ENCODE results near the gene SMCO1. TPM values are rescaled to one million over a fixed set of nuclear protein-coding genes. Genes with fewer than 3 reads are reported as not detected.
A peak's percentile ranks its signal among the peaks of the same experiment; 100 is the strongest.
"Not testable (repeated sequence)": the region's sequence is repeated elsewhere in the genome, so short reads cannot be mapped to it uniquely, and the experiment has no call there.

The SMCO1 gene
- total RNA-seq, 1 donor from 2014 or later: not detected

DNA sequence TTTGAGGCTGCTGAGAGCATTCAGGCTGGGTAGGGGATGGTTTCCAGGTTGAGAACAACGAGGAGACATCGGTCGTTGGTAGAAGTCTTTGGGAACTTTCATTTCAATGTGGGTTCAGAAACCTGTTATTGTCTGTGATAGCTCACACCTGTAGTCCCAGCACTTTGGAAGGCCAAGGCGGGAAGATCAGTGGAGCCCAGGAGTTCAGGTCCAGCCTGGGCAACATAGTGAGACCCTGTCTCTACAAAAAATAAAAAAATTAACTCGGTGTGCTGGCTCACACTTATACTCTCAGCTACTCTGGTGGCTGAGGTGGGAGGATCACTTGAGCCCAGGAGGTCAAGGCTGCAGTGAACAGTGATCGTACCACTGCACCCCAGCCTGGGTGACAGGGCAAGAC is 10.6 kb downstream of the SMCO1 start:
- Mint-ChIP-seq H3K4me3 (ENCODE audit: unreplicated experiment) (no peak overlapping the region), H3K4me1 (ENCODE audit: unreplicated experiment) (peaks cover 20% of the 10 kb centered on the region), H3K36me3 (ENCODE audit: unreplicated experiment) (no peaks in the 10 kb centered on the region), H3K27ac (ENCODE audit: unreplicated experiment) (no peak overlapping the region), H3K9me3 (ENCODE audit: unreplicated experiment) (peaks cover 3% of the 10 kb centered on the region), H3K27me3 (ENCODE audit: unreplicated experiment) (no peaks in the 10 kb centered on the region)
- no peak for DNase-seq (ENCODE audit: extremely low spot score, unreplicated experiment)
- TF ChIP-seq, protein P1, sequence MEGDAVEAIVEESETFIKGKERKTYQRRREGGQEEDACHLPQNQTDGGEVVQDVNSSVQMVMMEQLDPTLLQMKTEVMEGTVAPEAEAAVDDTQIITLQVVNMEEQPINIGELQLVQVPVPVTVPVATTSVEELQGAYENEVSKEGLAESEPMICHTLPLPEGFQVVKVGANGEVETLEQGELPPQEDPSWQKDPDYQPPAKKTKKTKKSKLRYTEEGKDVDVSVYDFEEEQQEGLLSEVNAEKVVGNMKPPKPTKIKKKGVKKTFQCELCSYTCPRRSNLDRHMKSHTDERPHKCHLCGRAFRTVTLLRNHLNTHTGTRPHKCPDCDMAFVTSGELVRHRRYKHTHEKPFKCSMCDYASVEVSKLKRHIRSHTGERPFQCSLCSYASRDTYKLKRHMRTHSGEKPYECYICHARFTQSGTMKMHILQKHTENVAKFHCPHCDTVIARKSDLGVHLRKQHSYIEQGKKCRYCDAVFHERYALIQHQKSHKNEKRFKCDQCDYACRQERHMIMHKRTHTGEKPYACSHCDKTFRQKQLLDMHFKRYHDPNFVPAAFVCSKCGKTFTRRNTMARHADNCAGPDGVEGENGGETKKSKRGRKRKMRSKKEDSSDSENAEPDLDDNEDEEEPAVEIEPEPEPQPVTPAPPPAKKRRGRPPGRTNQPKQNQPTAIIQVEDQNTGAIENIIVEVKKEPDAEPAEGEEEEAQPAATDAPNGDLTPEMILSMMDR (IDR thresholded peaks at IDR 0.05): no peak

DNA sequence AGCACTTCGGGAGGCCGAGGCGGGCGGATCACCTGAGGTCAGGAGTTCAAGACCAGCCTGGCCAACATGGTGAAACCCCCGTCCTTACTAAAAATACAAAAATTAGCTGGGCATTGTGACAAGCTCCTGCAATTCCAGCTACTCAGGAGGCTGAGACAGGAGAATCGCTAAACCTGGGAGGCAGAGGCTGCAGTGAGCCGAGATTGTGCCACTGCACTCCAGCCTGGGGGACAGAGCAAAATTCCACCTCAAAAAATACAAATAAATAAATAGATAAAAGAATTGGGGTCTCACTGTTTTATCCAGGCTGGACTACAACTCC is 11.1 kb downstream of the SMCO1 start:
- not testable (repeated sequence) for H3K9me3 Mint-ChIP-seq (ENCODE audit: unreplicated experiment); H3K27me3 Mint-ChIP-seq (ENCODE audit: unreplicated experiment); DNase-seq (ENCODE audit: extremely low spot score, unreplicated experiment); H3K36me3 Mint-ChIP-seq (ENCODE audit: unreplicated experiment)
- Mint-ChIP-seq H3K27ac (ENCODE audit: unreplicated experiment) (peak overlapping the region; percentile 97), H3K4me3 (ENCODE audit: unreplicated experiment) (peak overlapping the region; percentile 98), H3K4me1 (ENCODE audit: unreplicated experiment) (peaks cover 25% of the 10 kb centered on the region)

DNA sequence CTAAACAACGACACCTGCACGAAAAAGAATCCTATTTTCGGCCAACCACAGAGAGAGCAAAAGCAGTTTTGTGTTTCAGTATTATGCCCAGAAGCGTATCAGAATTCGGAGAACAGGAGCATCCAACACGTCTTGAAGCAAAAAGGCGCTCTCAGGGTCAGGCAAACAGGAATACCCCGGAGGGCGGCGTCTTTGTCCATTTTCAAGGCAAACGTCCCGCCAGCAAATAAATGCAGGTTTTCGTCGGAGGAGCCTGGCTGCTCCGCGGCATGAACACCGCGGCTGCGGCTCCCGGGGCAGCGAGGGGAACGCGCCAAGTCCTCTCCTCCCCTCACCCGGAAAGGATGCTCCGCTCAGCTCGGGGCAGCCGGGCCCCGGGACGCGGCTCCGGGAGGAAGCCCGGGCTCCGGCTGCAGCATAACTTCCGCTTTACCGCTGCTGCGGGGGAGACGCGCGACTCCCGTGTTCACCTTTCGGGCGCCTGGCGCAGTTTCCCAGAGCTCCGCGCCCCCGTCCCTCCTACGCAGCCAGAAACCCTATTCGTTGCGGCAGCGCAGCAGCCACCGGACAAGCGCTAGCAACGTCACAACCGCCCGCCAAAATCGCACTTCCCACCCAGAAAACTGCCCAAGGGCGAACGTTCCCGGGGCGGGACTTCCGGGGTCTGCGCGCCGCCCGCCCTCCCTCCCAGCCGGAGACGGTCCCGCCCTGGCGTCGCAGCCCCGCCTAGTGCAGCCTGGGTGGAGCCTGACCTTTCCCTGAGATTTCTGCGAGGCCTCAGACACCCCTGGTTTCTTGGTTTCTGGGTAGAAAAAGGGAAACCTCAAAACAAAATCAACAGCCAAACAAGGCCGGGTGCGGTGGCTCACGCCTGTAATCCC is 11.7 kb downstream of the SMCO1 start, which contains the start of gene RNF168:
RNF168 (minus strand) TSS at position 573 of the 881 bp plus-strand sequence. CDS start 595 bp downstream, outside the sequence.
- Mint-ChIP-seq H3K36me3 (ENCODE audit: unreplicated experiment) (no peaks in the 10 kb centered on the region), H3K27ac (ENCODE audit: unreplicated experiment) (peak within 1 kb of the TSS; percentile 97), H3K4me1 (ENCODE audit: unreplicated experiment) (peaks cover 27% of the 10 kb centered on the region), H3K27me3 (ENCODE audit: unreplicated experiment) (no peaks in the 10 kb centered on the region), H3K9me3 (ENCODE audit: unreplicated experiment) (peaks cover 3% of the 10 kb centered on the region), H3K4me3 (ENCODE audit: unreplicated experiment) (peak within 1 kb of the TSS; percentile 98)
- DNase-seq (ENCODE audit: extremely low spot score, unreplicated experiment): peak; percentile 96
- TF ChIP-seq, protein P1 (IDR thresholded peaks at IDR 0.05): no peak

DNA sequence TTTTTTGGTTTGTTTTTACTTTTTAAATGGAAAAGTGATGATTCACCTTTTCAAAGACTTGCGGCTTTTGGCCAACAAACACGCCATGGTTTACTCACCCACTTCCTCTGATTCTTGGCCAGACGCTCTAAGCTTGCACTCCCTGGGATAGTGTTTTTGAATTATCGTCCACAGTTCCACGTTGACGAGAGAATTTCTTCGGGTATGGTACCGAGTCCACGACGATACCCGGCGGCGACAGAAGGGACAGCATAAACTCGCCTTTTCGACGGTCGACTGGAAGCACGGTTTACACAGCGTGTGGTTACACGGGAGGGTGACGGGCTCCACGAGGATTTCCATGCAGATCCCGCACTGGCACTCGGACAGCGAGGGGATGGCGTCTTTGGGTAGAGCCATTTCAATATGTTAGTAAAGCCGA is 12.4 kb downstream of the SMCO1 start:
- peaks cover under 1% of the 10 kb centered on the region for H3K36me3 Mint-ChIP-seq (ENCODE audit: unreplicated experiment)
- peaks cover 26% of the 10 kb centered on the region for H3K4me1 Mint-ChIP-seq (ENCODE audit: unreplicated experiment)
- TF ChIP-seq, protein P1 (IDR thresholded peaks at IDR 0.05): no peak
- H3K9me3 Mint-ChIP-seq (ENCODE audit: unreplicated experiment): peaks cover 3% of the 10 kb centered on the region
- no peaks in the 10 kb centered on the region for H3K27me3 Mint-ChIP-seq (ENCODE audit: unreplicated experiment)
- DNase-seq (ENCODE audit: extremely low spot score, unreplicated experiment): no peak
- H3K27ac Mint-ChIP-seq (ENCODE audit: unreplicated experiment): peak overlapping the region; percentile 97
- H3K4me3 Mint-ChIP-seq (ENCODE audit: unreplicated experiment): peak overlapping the region; percentile 98

DNA sequence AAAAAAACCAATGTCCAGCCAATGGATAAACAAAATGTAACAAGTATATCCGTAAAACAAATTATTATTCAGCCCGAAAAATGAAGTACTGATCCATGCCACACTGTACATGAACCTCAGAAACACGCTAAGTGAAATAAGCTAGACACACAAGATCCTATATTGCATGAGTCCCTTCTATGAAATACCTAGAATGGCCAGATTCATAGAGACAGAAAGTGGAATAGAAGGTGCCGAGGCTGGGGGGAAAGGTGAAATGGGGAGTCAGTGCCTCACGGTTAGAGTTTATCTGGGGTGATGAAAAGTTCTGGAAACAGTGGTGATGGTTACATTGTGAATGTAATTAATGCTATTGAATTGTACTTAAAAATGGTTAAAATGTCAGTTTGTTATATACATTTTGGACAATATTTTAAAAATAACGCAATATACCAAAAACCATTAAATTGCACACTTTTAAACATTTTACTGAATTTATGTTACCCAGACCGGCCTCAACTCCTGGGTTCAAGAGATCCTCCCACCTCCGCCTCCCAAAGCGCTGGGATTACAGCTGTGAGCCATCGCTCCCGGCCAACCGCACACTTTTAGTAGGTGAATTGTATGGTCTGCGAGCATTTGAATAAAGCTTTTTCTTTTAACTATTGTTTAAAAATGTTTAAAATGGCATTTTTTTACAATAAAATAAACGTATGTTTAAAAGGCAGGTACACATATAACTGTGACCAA is 13.7 kb downstream of the SMCO1 start:
- TF ChIP-seq, protein P1 (IDR thresholded peaks at IDR 0.05): no peak
- Mint-ChIP-seq H3K27me3 (ENCODE audit: unreplicated experiment) (no peaks in the 10 kb centered on the region), H3K36me3 (ENCODE audit: unreplicated experiment) (peaks cover 2% of the 10 kb centered on the region), H3K9me3 (ENCODE audit: unreplicated experiment) (no peaks in the 10 kb centered on the region), H3K4me1 (ENCODE audit: unreplicated experiment) (peaks cover 28% of the 10 kb centered on the region), H3K27ac (ENCODE audit: unreplicated experiment) (peak overlapping the region; percentile 92), H3K4me3 (ENCODE audit: unreplicated experiment) (peak overlapping the region; percentile 98)
- no peak for DNase-seq (ENCODE audit: extremely low spot score, unreplicated experiment)
